T-helper 1 cell treated with Interleukin-12 subunit alpha and Interleukin-12 subunit beta and Interleukin-4 antibody, amounts not matched to agents 30 ng/mL and 1 ng/mL, for 36 hours (primary cell): ENCODE data around the gene OR1J2. TPM values are rescaled to one million over a fixed set of nuclear protein-coding genes. Genes with fewer than 3 reads are reported as not detected.

Experiments used
- intact Hi-C: fragments of 100-400 bp; cut with micrococcal nuclease; formaldehyde crosslinking; loops from one replicate; pipeline ENCODE4 v1.15.1; 2024
- total RNA-seq: library from RNA; stranded (reverse); gene quantifications from 2 replicates; pipeline ENCODE4 v1.2.3, GENCODE V29; 2022

The OR1J2 gene
- total RNA-seq, 1 donor from 2014 or later = not detected

DNA sequence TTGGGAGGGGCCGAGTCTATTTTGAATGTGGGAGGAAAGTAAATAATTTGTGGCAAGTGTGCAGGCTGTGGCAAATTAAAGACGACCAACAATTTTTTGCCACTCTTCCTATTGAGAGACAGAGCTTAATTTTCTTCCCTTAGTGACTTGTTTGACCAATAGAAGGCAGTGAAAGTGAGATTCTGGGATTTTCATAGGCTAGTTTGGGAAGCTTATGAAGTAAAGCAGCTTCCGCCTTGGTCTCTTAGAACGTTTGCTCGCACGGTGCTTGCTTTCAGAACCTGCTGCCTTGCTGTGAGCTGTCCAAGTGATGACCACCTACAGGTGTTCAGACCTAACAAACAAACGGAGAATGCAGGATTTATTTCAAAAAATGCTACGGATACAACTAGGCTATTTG is 35.6 kb downstream of the OR1J2 start:
- intact Hi-C loops = no loop called here

- intact Hi-C loops = no loop called here
These were observed 40.8 kb downstream of the OR1J2 start for GRCh38 chr9:122551371-122551770.

- intact Hi-C loops = no loop called here
These were observed 42.2 kb downstream of the OR1J2 start, which contains the start of gene OR1N2 for GRCh38 chr9:122552812-122553211. OR1N2 (plus strand) TSS chr9:122553112; CDS start chr9:122553212, 100 bp downstream.

Other genes starting within 250 kb of the OR1J2 start
- gene RBM18, start 246.0 kb upstream of the OR1J2 start, total RNA-seq = 22.6 and 23.9 TPM in 2 replicates
- 32.7 and 32.9 TPM in 2 replicates for gene MRRF, start 245.9 kb upstream of the OR1J2 start, total RNA-seq
- gene PTGS1, start 139.8 kb upstream of the OR1J2 start, total RNA-seq = 0.27 and 0.34 TPM in 2 replicates
- not detected in 2 replicates for gene OR1J1, start 32.9 kb upstream of the OR1J2 start, total RNA-seq
- not detected in 2 replicates for gene OR1J4, start 8.3 kb downstream of the OR1J2 start, total RNA-seq
- not detected in 2 replicates for gene OR1N1, start 16.5 kb downstream of the OR1J2 start, total RNA-seq
- not detected in 2 replicates for gene OR1N2, start 42.3 kb downstream of the OR1J2 start, total RNA-seq
- gene OR1L8, start 72.6 kb downstream of the OR1J2 start, total RNA-seq = not detected in 2 replicates
- not detected in 2 replicates for gene OR1Q1, start 103.9 kb downstream of the OR1J2 start, total RNA-seq
- gene OR1B1, start 146.8 kb downstream of the OR1J2 start, total RNA-seq = not detected in 2 replicates
- not detected in 2 replicates for gene OR1L1, start 150.9 kb downstream of the OR1J2 start, total RNA-seq
- not detected in 2 replicates for gene OR1L3, start 164.3 kb downstream of the OR1J2 start, total RNA-seq
- not detected in 2 replicates for gene OR1L4, start 213.2 kb downstream of the OR1J2 start, total RNA-seq
- not detected in 2 replicates for gene OR1L6, start 231.5 kb downstream of the OR1J2 start, total RNA-seq